HepG2 (cell line): ENCODE measurements around the gene BLCAP. TPM values are rescaled to one million over a fixed set of nuclear protein-coding genes. Genes with fewer than 3 reads are reported as not detected.
A peak's percentile ranks its signal among the peaks of the same experiment; 100 is the strongest.

Experiments
- AFF4 ChIP-seq: sonication (generic); formaldehyde crosslinking; IDR thresholded peaks from 2 replicates; pipeline ENCODE4 v1.4.0; 2020; ENCODE audit warnings: missing genetic modification reagents
- FOXO4 ChIP-seq: sonication (generic); formaldehyde crosslinking; conservative IDR thresholded peaks from 2 replicates; pipeline ENCODE4 v1.8.1; 2023; ENCODE audit warnings: missing genetic modification reagents
- GTF3A ChIP-seq: sonication (generic); formaldehyde crosslinking; conservative IDR thresholded peaks from 2 replicates; pipeline ENCODE4 v1.4.0; 2020; ENCODE audit warnings: mild to moderate bottlenecking, missing genetic modification reagents
- HMGXB4 ChIP-seq, 2 experiments: sonication (generic) in 1 of 2; formaldehyde crosslinking in 1 of 2; IDR thresholded peaks; 2 replicates each; pipeline versions ENCODE4 v1.4.0 to v1.6.1; 2018 to 2020; ENCODE audit warnings: missing genetic modification reagents in 2 of 2, borderline replicate concordance in 1 of 2, low read depth in 1 of 2, mild to moderate bottlenecking in 1 of 2, missing biosample characterization in 1 of 2
- RFX3 ChIP-seq: IDR thresholded peaks from 2 replicates; pipeline ENCODE4 v1.6.1; 2016; ENCODE audit warnings: missing biosample characterization, missing genetic modification reagents
- ZKSCAN5 ChIP-seq: sonication (generic); formaldehyde crosslinking; IDR thresholded peaks from 2 replicates; pipeline ENCODE4 v1.5.1; 2020; ENCODE audit warnings: mild to moderate bottlenecking, missing genetic modification reagents
- ZNF263 ChIP-seq: sonication (generic); formaldehyde crosslinking; IDR thresholded peaks from 2 replicates; pipeline ENCODE4 v1.4.0; 2020; ENCODE audit warnings: missing genetic modification reagents
- ZNF414 ChIP-seq: sonication (generic); formaldehyde crosslinking; IDR thresholded peaks from 2 replicates; pipeline ENCODE4 v1.5.0; 2020; ENCODE audit warnings: missing genetic modification reagents
- ZNF776 ChIP-seq: sonication (generic); formaldehyde crosslinking; IDR thresholded peaks from 2 replicates; pipeline ENCODE4 v1.4.0; 2020; ENCODE audit warnings: mild to moderate bottlenecking, missing genetic modification reagents
- polyA plus RNA-seq, 8 experiments: library from polyadenylated mRNA; depleted of rRNA in 3 of 8; stranded (reverse) in 7 of 8; unstranded in 1 of 8; fragments of >200 nt; fragmentation: Illumina TruSeq in 4 of 8; extraction: Trizol in 4 of 8; gene quantifications; 2 replicates each; pipeline versions ENCODE4 v1.2.1 to v1.2.3, GENCODE V29; 2011 to 2016; ENCODE audit warnings: low read depth in 4 of 8, missing spikeins in 1 of 8, mixed read lengths in 1 of 8; ENCODE audit not compliant: insufficient read depth in 1 of 8
- total RNA-seq, 5 experiments: library from RNA; depleted of rRNA; stranded (reverse); fragments of >200 nt; fragmentation: Illumina TruSeq; extraction: Trizol; gene quantifications; 2 replicates each; pipeline ENCODE4 v1.2.3, GENCODE V29; 2016; ENCODE audit warnings: low read depth in 1 of 5
- TF ChIP-seq, protein P1 (sequence below): sonication (generic); formaldehyde crosslinking; IDR thresholded peaks from 2 replicates; pipeline ENCODE4 v1.4.0; 2020; ENCODE audit warnings: low read depth, mild to moderate bottlenecking, missing genetic modification reagents

BLCAP gene
- total and polyA plus RNA-seq, 2 of the 13 experiments (the other 11 are each of a cell fraction or from before 2014, with no cell fraction given): 52.4 to 86.8 TPM

DNA sequence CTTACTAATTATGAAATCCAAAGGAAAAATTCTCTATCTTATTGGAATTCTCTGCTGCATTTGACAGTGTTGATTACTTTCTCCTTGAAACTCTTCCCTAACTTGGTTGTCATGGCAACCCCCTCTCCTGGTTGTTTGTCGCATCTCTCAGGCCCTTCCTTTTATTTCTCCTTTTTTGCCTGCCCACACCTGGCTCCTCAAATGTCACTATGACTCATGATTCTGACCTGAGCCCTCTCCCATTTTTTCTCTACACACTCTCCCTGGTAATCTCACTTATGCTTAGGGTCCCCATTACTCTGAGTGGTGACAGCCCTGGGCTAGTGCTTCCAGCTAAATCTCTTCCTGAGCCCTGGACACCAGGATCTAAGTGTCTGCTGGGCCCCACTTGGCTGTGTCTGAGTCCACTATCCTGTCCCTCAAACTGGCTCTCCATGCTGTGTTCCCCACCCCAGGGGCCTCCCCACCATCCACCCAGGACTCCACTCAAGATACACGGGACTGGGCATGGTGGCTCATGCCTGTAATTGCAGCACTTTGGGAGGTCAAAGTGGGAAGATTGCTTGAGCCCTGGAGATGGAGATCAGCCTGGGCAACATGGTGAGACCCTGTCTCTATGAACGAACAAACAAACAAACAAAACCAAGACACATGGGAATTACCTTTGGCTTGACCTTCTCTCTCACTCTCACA, 23.1 kb downstream of the BLCAP start (continued):
- TF ChIP-seq, protein P1, sequence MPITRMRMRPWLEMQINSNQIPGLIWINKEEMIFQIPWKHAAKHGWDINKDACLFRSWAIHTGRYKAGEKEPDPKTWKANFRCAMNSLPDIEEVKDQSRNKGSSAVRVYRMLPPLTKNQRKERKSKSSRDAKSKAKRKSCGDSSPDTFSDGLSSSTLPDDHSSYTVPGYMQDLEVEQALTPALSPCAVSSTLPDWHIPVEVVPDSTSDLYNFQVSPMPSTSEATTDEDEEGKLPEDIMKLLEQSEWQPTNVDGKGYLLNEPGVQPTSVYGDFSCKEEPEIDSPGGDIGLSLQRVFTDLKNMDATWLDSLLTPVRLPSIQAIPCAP (CRISPR knock-in tag): no peak
- no peak for TF ChIP-seq ZNF776 (CRISPR knock-in tag)
- 0 out of 2 replicates have a peak, but pooled peaks have one; percentile 42 for TF ChIP-seq FOXO4 (CRISPR knock-in tag)
- TF ChIP-seq ZKSCAN5 (CRISPR knock-in tag): no peak
- TF ChIP-seq RFX3 (CRISPR knock-in tag): peak; percentile 61; the same call in 1 of the 2 replicates
- 0 out of 2 replicates have a peak, but pooled peaks have one; percentile 5 for TF ChIP-seq ZNF263
- TF ChIP-seq ZNF414 (CRISPR knock-in tag): no peak
- no peak for TF ChIP-seq HMGXB4 (CRISPR knock-in tag; IDR thresholded peaks at IDR 0.05; ENCODE audit: borderline replicate concordance in 1 of 2, low read depth in 1 of 2)
- no peak for TF ChIP-seq GTF3A (CRISPR knock-in tag)
- no peak for TF ChIP-seq AFF4 (CRISPR knock-in tag)
- TF ChIP-seq, all 625 proteins: peak for 7
